ENCODE results near the gene ABTB2. TPM values are rescaled to one million over a fixed set of nuclear protein-coding genes. Genes with fewer than 3 reads are reported as not detected.
A peak's percentile ranks its signal among the peaks of the same experiment; 100 is the strongest.

ABTB2 gene
- total and polyA plus RNA-seq, 10 of the 15 experiments (the other 5 are each of a cell fraction or from before 2014, with no cell fraction given), result 0.13 to 2.1 (median 0.72) TPM

- no peak for TF ChIP-seq E2F4 (IDR thresholded peaks at IDR 0.05; ENCODE audit: low read depth, low read length)
- no peak for TF ChIP-seq CBX5 (IDR thresholded peaks at IDR 0.05; ENCODE audit: low read depth)
- no peak for TF ChIP-seq NFIC (IDR thresholded peaks at IDR 0.05; ENCODE audit: low read depth, low read length)
- TF ChIP-seq ZNF274 (IDR thresholded peaks at IDR 0.05; ENCODE audit: insufficient read depth, insufficient read length), result no peak
- TF ChIP-seq CREM (IDR thresholded peaks at IDR 0.05; ENCODE audit: low read depth), result no peak
- peak; percentile 53; the same call in 1 of the 2 replicates for TF ChIP-seq FOXM1 (IDR thresholded peaks at IDR 0.05; ENCODE audit: low read depth, low read length)
- no peak for TF ChIP-seq SMAD5 (IDR thresholded peaks at IDR 0.05; ENCODE audit: low read depth)
- no peak for TF ChIP-seq EZH2 (IDR thresholded peaks at IDR 0.05; ENCODE audit: borderline replicate concordance, control insufficient read depth, low read depth, low read length)
- 0 out of 2 replicates have a peak, but pooled peaks have one; percentile 34 for TF ChIP-seq ZNF24 (IDR thresholded peaks at IDR 0.05)
- no peak for TF ChIP-seq HDAC2 (IDR thresholded peaks at IDR 0.05)
- TF ChIP-seq FOS (IDR thresholded peaks at IDR 0.05; ENCODE audit: borderline replicate concordance, extremely low read depth, insufficient read length), result no peak
- TF ChIP-seq ZBTB11 (CRISPR knock-in tag; IDR thresholded peaks at IDR 0.05), result no peak
- 0 out of 2 replicates have a peak, but pooled peaks have one; percentile 8 for TF ChIP-seq PAX5 (IDR thresholded peaks at IDR 0.05; ENCODE audit: borderline replicate concordance, low read depth, low read length)
- TF ChIP-seq ZNF207 (IDR thresholded peaks at IDR 0.05; ENCODE audit: borderline replicate concordance), result peak; percentile 59; the same call in 1 of the 2 replicates
- TF ChIP-seq YY1 (IDR thresholded peaks at IDR 0.05; ENCODE audit: low read depth, low read length), result peak; percentile 87
- TF ChIP-seq NR2C2 (IDR thresholded peaks at IDR 0.05; ENCODE audit: borderline replicate concordance, control insufficient read depth, insufficient read length, low read depth), result no peak
- no peak for TF ChIP-seq E4F1 (IDR thresholded peaks at IDR 0.05; ENCODE audit: borderline replicate concordance, partially characterized antibody)
- TF ChIP-seq STAT1 (conservative IDR thresholded peaks at IDR 0.05), result no peak
- no peak for TF ChIP-seq POLR2AphosphoS5 (IDR thresholded peaks at IDR 0.05; ENCODE audit: low read length)
- TF ChIP-seq SP1 (IDR thresholded peaks at IDR 0.05; ENCODE audit: low read depth, low read length), result peak; percentile 43
- no peak for TF ChIP-seq IRF3 (IDR thresholded peaks at IDR 0.05)
- no peak for TF ChIP-seq SREBF1 (IDR thresholded peaks at IDR 0.05; ENCODE audit: low read length)
- no peak for TF ChIP-seq PML (IDR thresholded peaks at IDR 0.05; ENCODE audit: low read length)
Observed at GRCh38 chr11:34174412-34175041, 183.3 kb downstream of the ABTB2 start (continued).
